Ascending aorta (tissue), 2 donors: ENCODE results near the gene MAP1LC3B2. TPM values are rescaled to one million over a fixed set of nuclear protein-coding genes. Genes with fewer than 3 reads are reported as not detected.

Experiments
- DNase-seq, 2 donors: peaks; one replicate each; pipeline ENCODE4 v3.0.0-alpha.2; 2019; ENCODE audit warnings: low spot score in 2 of 2
- H3K27ac ChIP-seq, 2 donors: fragments of 200-600 bp; sonication (generic); one replicate each; pipeline ENCODE4 v1.5.1; 2016 to 2017; ENCODE audit warnings: mild to moderate bottlenecking in 1 of 2
- H3K27me3 ChIP-seq: fragments of 200-600 bp; sonication (generic); one replicate; pipeline ENCODE4 v1.5.1; 2017
- H3K36me3 ChIP-seq, 2 donors: fragments of 200-600 bp; sonication (generic); one replicate each; pipeline ENCODE4 v1.5.1; 2016
- H3K4me1 ChIP-seq, 2 donors: fragments of 200-600 bp; sonication (generic); one replicate each; pipeline ENCODE4 v1.5.1; 2016 to 2017; ENCODE audit warnings: mild to moderate bottlenecking in 1 of 2
- H3K4me3 ChIP-seq, 2 donors: fragments of 200-600 bp; sonication (generic); one replicate each; pipeline ENCODE4 v1.5.1; 2016 to 2017; ENCODE audit warnings: mild to moderate bottlenecking in 1 of 2
- H3K9me3 ChIP-seq, 2 donors: fragments of 200-600 bp; sonication (generic); one replicate each; pipeline ENCODE4 v1.5.1; 2016
- CTCF ChIP-seq, 3 experiments: fragments of 200-600 bp in 2 of 3; fragments of 450-650 bp in 1 of 3; sonication (generic) in 2 of 3; IDR thresholded peaks; one replicate each; pipeline ENCODE4 v1.5.1; 2016 to 2019; ENCODE audit warnings: antibody characterized with exemption in 3 of 3, mild to moderate bottlenecking in 1 of 3, moderate library complexity in 1 of 3
- intact Hi-C: fragments of 100-400 bp; cut with DNase I; formaldehyde crosslinking; loops from one replicate; pipeline ENCODE4 v1.15.1; 2023
- total RNA-seq: library from RNA; depleted of rRNA; stranded (reverse); fragments of >200 nt; gene quantifications from one replicate; pipeline ENCODE4 v1.1.0, GENCODE V29; 2016

MAP1LC3B2 gene
- total RNA-seq, 1 donor from 2014 or later: not detected

GRCh38 chr12:116538682-116539305, 20.4 kb upstream of the MAP1LC3B2 start:
- Histone ChIP-seq H3K9me3 (no peaks in the 10 kb centered on the region), H3K27me3 (no peaks in the 10 kb centered on the region), H3K27ac (peak overlapping the region in 1 of 2 donors; percentile 33), H3K4me3 (no peak overlapping the region), H3K36me3 (no peaks in the 10 kb centered on the region), H3K4me1 (peaks cover 3 to 12% of the 10 kb centered on the region in 2 donors)
- intact Hi-C loops: no loop called here
- no peak for DNase-seq
- no peak for TF ChIP-seq CTCF (IDR thresholded peaks at IDR 0.05)

DNA sequence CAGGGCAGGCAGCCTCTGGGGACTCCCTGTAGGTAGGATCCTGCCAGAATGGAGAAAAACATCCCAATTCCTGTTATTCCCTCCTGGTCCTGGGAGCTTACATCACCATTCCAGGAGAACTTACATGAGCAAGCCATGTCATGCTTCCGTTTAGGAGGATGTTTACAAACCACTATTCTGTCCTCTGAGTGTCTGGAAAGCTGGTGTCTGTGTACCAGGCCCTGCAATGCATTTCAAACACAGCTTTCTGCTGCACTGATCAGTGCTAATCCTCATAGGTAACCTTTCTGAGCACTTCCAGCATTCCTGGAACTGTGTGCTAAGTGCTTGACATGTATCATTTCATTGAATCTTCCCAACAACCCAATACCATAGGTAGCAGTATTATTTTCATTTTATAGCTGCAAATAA, 19.8 kb upstream of the MAP1LC3B2 start:
- no peaks in the 10 kb centered on the region for H3K27me3 ChIP-seq
- no peaks in the 10 kb centered on the region for H3K36me3 ChIP-seq
- H3K27ac ChIP-seq: no peak overlapping the region
- intact Hi-C loops: no loop called here
- no peak for DNase-seq
- H3K4me1 ChIP-seq: peaks cover 3 to 12% of the 10 kb centered on the region in 2 donors
- TF ChIP-seq CTCF (IDR thresholded peaks at IDR 0.05): no peak
- no peaks in the 10 kb centered on the region for H3K9me3 ChIP-seq
- H3K4me3 ChIP-seq: no peak overlapping the region

- H3K9me3 ChIP-seq: no peaks in the 10 kb centered on the region
- no peak overlapping the region for H3K4me3 ChIP-seq
- peaks cover 0 to 12% of the 10 kb centered on the region in 2 donors for H3K4me1 ChIP-seq
- H3K27me3 ChIP-seq: no peaks in the 10 kb centered on the region
- no peak for DNase-seq
- no peak for TF ChIP-seq CTCF (IDR thresholded peaks at IDR 0.05)
- intact Hi-C loops: no loop called here
- no peak overlapping the region for H3K27ac ChIP-seq
- no peaks in the 10 kb centered on the region for H3K36me3 ChIP-seq
Observed at GRCh38 chr12:116539905-116540482, 19.2 kb upstream of the MAP1LC3B2 start.

GRCh38 chr12:116540622-116541152, 18.5 kb upstream of the MAP1LC3B2 start:
- Histone ChIP-seq H3K4me3 (no peak overlapping the region), H3K27me3 (no peaks in the 10 kb centered on the region), H3K36me3 (no peaks in the 10 kb centered on the region), H3K4me1 (peaks cover 0 to 12% of the 10 kb centered on the region in 2 donors), H3K27ac (no peak overlapping the region), H3K9me3 (no peaks in the 10 kb centered on the region)
- intact Hi-C loops: no loop called here
- no peak for TF ChIP-seq CTCF (IDR thresholded peaks at IDR 0.05)
- DNase-seq: no peak

GRCh38 chr12:116541547-116542344, 17.4 kb upstream of the MAP1LC3B2 start:
- DNase-seq: no peak
- H3K4me1 ChIP-seq: peaks cover 0 to 12% of the 10 kb centered on the region in 2 donors
- no peak overlapping the region for H3K4me3 ChIP-seq
- intact Hi-C loops: no loop called here
- H3K9me3 ChIP-seq: no peaks in the 10 kb centered on the region
- no peak overlapping the region for H3K27ac ChIP-seq
- no peaks in the 10 kb centered on the region for H3K27me3 ChIP-seq
- no peak for TF ChIP-seq CTCF (IDR thresholded peaks at IDR 0.05)
- H3K36me3 ChIP-seq: no peaks in the 10 kb centered on the region
